Dermis microvascular lymphatic vessel endothelial cell (primary cell): ENCODE data around the gene SYNPR. TPM values are rescaled to one million over a fixed set of nuclear protein-coding genes. Genes with fewer than 3 reads are reported as not detected.
A peak's percentile ranks its signal among the peaks of the same experiment; 100 is the strongest.
"Not testable (repeated sequence)": the region's sequence is repeated elsewhere in the genome, so short reads cannot be mapped to it uniquely, and the experiment has no call there.

Source experiments
- DNase-seq, 2 donors: peaks; one replicate each; pipeline versions ENCODE4 v3.0.0 to v3.0.0-alpha.2; 2010; ENCODE audit warnings: low read depth in 2 of 2
- total RNA-seq: library from RNA; depleted of rRNA; stranded (reverse); fragments of >200 nt; gene quantifications from 2 replicates; pipeline ENCODE4 v1.2.1, GENCODE V29; 2014

The SYNPR gene
- total RNA-seq, 1 donor from 2014 or later: not detected

- no peak for DNase-seq
Observed at GRCh38 chr3:63617391-63617790, 339.3 kb downstream of the SYNPR start.

- peak; percentile 20 to 30 for DNase-seq
Observed at GRCh38 chr3:63624941-63625560, 346.9 kb downstream of the SYNPR start.

GRCh38 chr3:63631670-63632069 is 353.6 kb downstream of the SYNPR start:
- no peak for DNase-seq

GRCh38 chr3:63635186-63635585 is 357.1 kb downstream of the SYNPR start:
- DNase-seq: no peak

- DNase-seq: no peak
Observed at GRCh38 chr3:63639806-63640205, 361.7 kb downstream of the SYNPR start.

GRCh38 chr3:63642488-63642887 is 364.4 kb downstream of the SYNPR start:
- DNase-seq: no peak

GRCh38 chr3:63644212-63644797 is 366.2 kb downstream of the SYNPR start:
- DNase-seq: no peak

GRCh38 chr3:63644928-63645781 is 367.0 kb downstream of the SYNPR start:
- not testable (repeated sequence) for DNase-seq

- no peak for DNase-seq
Observed at GRCh38 chr3:63652066-63652725, 374.1 kb downstream of the SYNPR start, which contains the start of gene SNTN. TSS of gene SNTN (plus strand) at chr3:63652675. CDS start at chr3:63652688, 13 bp downstream.

- DNase-seq: no peak
Observed at GRCh38 chr3:63654211-63654610, 376.1 kb downstream of the SYNPR start.

- DNase-seq: no peak
Observed at GRCh38 chr3:63654931-63655330, 376.8 kb downstream of the SYNPR start.

- DNase-seq: no peak
Observed at GRCh38 chr3:63655519-63655918, 377.4 kb downstream of the SYNPR start.

GRCh38 chr3:63656786-63657185 is 378.7 kb downstream of the SYNPR start:
- no peak for DNase-seq

GRCh38 chr3:63661242-63661641 is 383.1 kb downstream of the SYNPR start:
- peak in 1 of 2 donors; percentile 1 for DNase-seq

GRCh38 chr3:63662011-63662410 is 383.9 kb downstream of the SYNPR start:
- DNase-seq: no peak

GRCh38 chr3:63662500-63662899 is 384.4 kb downstream of the SYNPR start:
- DNase-seq: no peak
